HEK293T (cell line): ENCODE results near the gene SCMH1.

Source experiments
- ARNT ChIP-seq: fragments of 450-650 bp; IDR thresholded peaks from 2 replicates; pipeline ENCODE4 v1.6.1; 2017; ENCODE audit warnings: mild to moderate bottlenecking
- BHLHE40 ChIP-seq: fragments of 450-650 bp; IDR thresholded peaks from 2 replicates; pipeline ENCODE4 v1.6.1; 2016; ENCODE audit warnings: mild to moderate bottlenecking, moderate library complexity, borderline replicate concordance
- CTBP1 ChIP-seq: fragments of 450-650 bp; IDR thresholded peaks from 2 replicates; pipeline ENCODE4 v1.6.1; 2016; ENCODE audit warnings: borderline replicate concordance
- ELF4 ChIP-seq: fragments of 450-650 bp; IDR thresholded peaks from 2 replicates; pipeline ENCODE4 v1.6.1; 2017; ENCODE audit warnings: antibody characterized with exemption
- FOXA1 ChIP-seq: fragments of 450-650 bp; IDR thresholded peaks from 2 replicates; pipeline ENCODE4 v1.6.1; 2016; ENCODE audit warnings: mild to moderate bottlenecking
- FOXK2 ChIP-seq: fragments of 450-650 bp; IDR thresholded peaks from 2 replicates; pipeline ENCODE4 v1.6.1; 2016; ENCODE audit warnings: mild to moderate bottlenecking
- FOXM1 ChIP-seq: fragments of 450-650 bp; IDR thresholded peaks from 2 replicates; pipeline ENCODE4 v1.6.1; 2017; ENCODE audit warnings: mild to moderate bottlenecking, borderline replicate concordance
- L3MBTL2 ChIP-seq: fragments of 450-650 bp; conservative IDR thresholded peaks from 2 replicates; pipeline ENCODE4 v1.6.1; 2016; ENCODE audit warnings: mild to moderate bottlenecking
- LEF1 ChIP-seq: fragments of 450-650 bp; IDR thresholded peaks from 2 replicates; pipeline ENCODE4 v1.6.1; 2017; ENCODE audit warnings: mild to moderate bottlenecking, borderline replicate concordance
- NFRKB ChIP-seq: fragments of 450-650 bp; IDR thresholded peaks from 2 replicates; pipeline ENCODE4 v1.6.1; 2016; ENCODE audit warnings: mild to moderate bottlenecking, moderate library complexity
- SP1 ChIP-seq: fragments of 450-650 bp; IDR thresholded peaks from 2 replicates; pipeline ENCODE4 v1.6.1; 2017
- SUZ12 ChIP-seq: fragments of 450-650 bp; IDR thresholded peaks from 2 replicates; pipeline ENCODE4 v1.6.1; 2016; ENCODE audit warnings: mild to moderate bottlenecking
- TARDBP ChIP-seq: fragments of 450-650 bp; IDR thresholded peaks from 2 replicates; pipeline ENCODE4 v1.6.1; 2016
- ZNF384 ChIP-seq: fragments of 450-650 bp; IDR thresholded peaks from 2 replicates; pipeline ENCODE4 v1.6.1; 2016

- TF ChIP-seq FOXA1: no peak
- no peak for TF ChIP-seq FOXK2
- TF ChIP-seq CTBP1: no peak
- TF ChIP-seq ZNF384: no peak
- TF ChIP-seq BHLHE40: no peak
- TF ChIP-seq NFRKB: no peak
- TF ChIP-seq ELF4: no peak
- no peak for TF ChIP-seq L3MBTL2
- TF ChIP-seq FOXM1: no peak
- TF ChIP-seq SP1: no peak
- no peak for TF ChIP-seq TARDBP
- no peak for TF ChIP-seq SUZ12
- TF ChIP-seq LEF1: no peak
- TF ChIP-seq ARNT: no peak
Observed at GRCh38 chr1:41236781-41237180, 5.3 kb downstream of the SCMH1 start.
